Activated CD8-positive, alpha-beta memory T cell treated with anti-CD3 and anti-CD28 coated beads, Interleukin-2, amount 50 U/mL, for 24 hours (primary cell): Measurements from ENCODE around the gene SGIP1.
"Not testable (repeated sequence)": the region's sequence is repeated elsewhere in the genome, so short reads cannot be mapped to it uniquely, and the experiment has no call there.

Experiments
- DNase-seq: peaks from one replicate; pipeline ENCODE4 v3.0.0-alpha.2; 2020; ENCODE audit errors: extremely low read depth

Gene SGIP1

DNA sequence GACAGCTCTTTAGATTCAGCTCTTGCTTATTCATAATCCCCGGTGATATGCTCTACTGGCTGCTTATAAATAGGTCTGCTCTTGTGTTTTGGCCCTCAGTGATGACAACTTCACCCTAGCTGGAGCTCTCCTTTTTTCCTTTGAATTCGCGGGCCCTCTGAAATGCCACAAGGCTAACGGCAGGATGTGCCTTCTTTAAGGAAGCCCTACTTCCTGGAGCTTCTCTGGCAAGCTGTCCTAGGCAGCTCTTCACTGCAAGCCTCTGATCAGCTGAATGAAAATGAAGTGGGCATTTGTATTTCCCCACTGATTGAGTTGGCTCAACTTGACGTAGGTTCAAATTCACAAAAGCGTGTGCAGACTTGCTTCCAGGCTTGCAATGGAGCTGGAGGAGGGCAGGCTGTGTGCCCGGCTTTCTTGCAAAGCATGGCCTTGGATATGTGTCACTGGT is 22.2 kb downstream of the SGIP1 start:
- DNase-seq, result no peak

DNA sequence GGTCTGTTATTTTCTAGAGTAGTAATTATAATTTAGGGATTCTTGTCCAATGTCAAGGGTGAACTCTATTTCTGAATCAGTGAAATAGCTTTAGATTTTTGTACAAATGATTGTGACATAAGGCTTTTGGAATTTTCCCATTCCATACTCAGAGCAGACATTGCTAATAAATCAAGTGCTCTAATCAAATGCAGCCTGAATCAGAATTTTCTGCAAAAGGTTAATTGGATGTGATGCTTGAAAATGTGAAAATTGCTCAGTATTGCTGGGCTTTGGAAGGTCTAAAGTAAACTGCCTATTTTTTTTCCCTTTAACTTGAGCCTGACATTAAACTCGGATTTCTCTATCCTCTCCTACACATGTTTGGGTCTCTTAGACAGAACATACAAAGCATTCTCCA is 23.2 kb downstream of the SGIP1 start:
- DNase-seq, result no peak

DNA sequence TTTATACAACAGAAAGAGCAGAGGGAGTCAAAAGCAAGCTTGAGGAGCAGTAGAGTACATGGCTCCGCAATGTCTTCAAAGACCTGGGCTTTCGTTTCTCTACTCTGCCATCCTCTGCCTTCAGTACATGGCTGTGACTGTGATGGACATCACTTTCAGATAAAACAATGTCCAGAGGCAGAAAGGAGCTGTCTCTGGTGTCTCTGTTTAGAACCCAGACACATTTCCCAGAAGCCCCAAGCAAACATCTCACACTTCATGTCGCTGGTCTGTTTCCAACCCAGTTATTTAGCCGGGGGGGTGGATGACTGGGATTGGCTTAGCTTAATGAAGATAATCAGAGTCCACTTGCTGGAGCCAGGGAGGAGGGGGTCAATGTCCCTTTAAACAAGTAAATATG is 25.6 kb downstream of the SGIP1 start:
- DNase-seq, result no peak

DNA sequence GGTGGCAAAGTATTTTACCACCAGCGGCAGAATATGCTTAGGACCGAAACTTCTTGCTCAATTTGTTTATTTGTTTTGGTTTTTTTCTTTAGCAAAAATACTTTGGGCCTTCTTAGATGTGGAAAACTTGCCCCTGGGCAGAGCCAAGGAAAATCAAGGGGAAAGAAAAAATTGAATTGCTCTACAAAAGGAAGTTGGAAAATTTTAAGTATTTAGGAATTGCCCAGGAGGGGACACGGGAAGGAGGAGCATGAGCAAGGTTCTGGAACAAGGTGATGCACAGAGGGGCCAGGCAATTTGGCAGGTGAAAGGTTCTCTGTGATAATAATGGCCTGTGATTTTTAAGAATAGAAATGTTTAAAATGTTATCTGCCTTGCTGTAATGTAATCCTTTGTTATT is 28.6 kb downstream of the SGIP1 start:
- no peak for DNase-seq

DNA sequence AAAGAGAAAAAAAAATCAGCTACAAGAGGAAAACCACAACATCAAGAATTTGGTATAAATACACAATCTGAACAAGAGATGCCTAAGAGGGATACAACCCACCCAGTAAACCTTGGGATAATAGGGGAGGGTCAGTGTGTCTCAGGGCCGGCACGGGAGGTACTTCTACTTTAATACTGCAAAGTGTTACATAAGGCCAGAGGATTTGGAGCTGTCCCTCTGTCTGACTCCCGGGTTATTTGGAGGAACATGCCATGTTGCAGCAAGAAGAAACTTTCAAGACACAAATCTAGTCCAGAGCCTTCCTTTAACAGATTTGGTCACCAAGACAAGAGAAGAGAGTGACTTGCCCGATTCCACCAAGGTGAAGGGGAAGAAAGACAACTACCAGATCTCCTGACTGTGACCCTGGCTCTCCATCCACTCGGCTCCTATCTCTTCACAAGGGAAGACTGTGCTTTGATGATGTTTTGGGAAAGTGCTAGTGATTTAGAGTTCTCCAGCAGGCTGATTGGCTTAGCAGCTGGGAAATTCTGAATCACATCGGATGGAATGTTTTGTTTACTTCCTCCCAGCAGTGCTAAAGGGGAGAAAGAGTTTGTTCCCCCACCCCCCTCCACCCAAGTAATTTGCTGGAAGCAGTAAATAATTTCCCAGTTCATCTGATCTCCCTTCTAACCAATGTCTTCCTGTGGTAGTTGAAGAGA is 29.3 kb downstream of the SGIP1 start:
- DNase-seq, result no peak

DNA sequence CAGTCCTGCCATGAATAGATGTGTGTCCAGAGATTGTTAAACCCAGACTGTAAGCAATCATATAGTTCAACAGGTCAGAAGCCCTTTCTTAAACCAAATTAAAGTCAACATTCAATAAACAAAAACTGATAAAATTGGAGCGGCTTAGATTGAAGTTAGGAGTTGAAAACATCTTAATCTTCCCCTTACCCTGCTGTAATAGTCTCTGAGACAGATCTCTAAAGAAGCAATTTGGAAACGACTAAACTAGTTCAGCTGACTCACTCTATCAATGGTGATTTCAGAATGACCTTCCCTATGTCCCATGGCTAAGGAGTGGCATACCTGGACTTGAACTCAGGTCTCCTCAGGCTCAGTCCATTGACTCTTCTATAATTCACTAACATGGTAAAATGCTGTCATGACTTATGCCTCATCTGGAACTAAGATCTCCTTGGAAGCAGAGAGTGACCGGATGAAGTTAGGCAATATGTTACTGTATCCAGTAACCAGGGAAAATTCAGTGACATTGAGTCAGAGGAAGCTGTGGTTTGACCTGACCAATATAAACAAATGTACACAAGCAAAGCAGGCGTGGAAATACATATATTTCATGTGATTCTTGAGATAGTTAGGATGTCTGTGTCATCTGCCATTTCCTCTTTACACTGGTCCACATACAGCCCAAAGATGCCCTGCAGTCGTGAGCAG is 30.1 kb downstream of the SGIP1 start:
- DNase-seq, result no peak

DNA sequence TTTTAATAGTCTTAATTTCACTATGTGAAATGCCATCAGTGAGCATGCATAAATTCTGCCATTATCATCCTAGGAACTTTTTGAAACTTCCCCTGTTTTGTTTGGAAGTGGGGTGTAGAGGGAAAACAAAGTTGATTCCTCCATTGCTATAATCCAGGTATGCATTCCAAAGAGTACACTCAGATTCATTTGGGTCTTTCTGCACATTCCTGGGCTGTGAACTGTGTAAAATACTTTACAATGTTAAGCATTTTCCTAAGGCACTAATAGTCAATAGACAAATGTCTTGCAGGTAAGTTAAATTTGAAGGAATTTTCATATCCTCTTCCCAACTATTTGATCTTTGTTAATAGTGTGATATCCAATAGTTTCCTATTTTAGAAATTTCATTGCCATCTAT is 36.2 kb downstream of the SGIP1 start:
- DNase-seq, result no peak

DNA sequence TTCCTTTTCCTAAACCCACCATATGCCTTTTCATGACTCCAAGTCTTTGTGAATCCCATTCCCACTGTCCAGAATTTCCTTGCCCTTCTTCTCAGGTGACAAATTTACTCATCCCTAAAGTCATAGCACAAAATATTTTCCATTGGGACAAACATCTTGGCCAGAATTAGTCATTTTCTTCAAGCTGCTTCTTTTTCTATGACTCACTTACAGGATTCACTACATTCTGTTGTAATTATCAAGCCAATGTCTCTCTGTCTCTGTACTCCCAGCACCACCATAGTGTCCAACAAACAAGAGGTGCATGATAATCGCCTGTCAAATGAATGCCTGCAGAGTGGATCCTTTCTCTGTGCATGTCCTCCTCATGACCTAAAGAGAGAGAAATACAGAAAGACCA is 37.8 kb downstream of the SGIP1 start:
- no peak for DNase-seq

DNA sequence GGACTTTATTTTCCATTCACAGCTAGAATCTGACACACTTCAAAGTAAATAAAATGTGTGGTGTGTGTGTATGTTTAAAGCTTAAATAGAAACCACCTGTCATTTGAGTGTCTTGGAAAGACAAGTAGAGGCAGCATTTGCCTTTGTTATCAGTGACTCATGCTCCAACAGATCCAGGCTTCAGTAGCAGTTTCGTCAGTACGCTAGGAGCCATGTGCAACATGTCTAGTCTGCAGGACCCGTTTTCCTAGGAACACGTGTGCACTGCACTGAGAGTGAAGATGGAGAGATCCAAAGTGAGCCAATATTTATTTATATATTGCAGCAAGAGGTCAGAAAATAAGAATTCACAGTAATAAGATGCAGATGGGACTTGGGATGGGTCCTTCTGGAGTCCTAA is 41.8 kb downstream of the SGIP1 start:
- DNase-seq, result no peak

DNA sequence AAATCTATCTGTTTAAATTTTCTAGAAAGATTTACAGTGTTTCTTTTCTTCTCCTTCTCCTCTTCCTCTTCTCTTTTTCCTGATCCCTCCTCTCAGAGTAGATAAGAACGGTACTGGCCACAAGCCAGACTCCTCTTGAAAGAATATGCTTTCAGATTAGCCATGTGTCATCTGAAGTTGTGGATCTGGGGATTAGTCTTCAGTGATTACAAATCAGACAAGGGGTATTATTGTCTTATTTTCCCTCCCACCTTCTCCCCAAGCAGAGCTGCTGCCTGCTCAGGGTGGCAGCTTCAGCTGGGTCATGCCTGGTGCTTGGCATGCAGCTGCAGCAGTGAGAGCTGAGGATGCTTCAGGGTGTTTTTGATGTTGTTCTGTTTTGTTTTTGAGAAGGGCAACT is 42.7 kb downstream of the SGIP1 start:
- DNase-seq, result no peak

DNA sequence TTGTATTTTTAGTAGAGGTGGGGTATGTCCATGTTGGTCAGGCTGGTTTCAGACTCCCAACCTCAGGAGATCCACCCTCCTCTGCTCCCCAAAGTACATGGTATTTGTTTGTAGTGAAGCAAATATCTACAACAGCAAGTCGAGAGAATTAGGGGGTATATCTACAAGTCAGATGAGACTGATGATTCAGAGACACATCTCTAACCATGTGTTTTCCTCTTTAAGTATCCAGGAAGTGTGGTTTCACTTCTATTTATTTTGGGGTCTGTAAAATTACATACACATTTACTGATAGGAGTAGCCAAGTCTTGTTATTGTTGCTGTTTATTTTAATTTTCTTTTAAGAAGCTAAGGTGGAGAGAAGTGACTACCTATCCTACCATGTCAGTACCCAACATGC is 44.9 kb downstream of the SGIP1 start:
- DNase-seq, result no peak

DNA sequence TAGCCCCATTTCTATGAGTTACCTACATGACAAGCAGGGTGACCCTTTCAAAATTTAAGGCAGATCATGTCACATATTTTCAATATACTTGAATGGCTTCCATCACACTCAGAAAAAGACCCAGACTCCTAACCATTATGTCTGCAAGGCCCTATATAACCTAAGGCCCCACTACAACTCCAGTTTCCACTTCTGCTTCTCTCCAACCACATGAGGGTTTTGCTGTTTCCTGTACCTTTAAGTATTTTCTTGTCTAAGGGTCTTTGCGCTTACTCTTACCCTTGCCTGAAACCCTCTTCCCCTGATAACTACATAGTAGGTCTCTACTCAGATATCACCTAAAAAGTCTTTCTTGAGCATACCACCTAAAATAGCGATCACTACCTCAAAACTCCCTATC is 46.1 kb downstream of the SGIP1 start:
- DNase-seq, result no peak

DNA sequence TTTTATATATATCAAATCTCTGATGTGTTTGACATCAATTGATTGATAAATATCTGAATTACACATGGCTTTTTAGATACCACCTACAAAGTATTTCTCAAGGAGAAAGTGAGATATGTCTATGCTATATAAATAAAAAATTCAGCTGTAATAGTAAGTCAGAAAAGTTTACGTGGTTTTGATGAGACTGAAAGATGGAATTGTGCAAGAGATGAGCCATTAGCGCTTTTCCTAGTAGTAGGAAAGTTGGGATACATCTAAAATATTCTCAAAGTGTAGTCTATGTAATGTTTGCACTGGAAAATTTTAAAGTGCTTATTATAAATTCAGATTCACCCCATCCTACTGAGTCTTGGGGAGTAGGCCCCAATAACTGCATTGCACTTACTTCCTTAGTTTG is 49.1 kb downstream of the SGIP1 start:
- DNase-seq, result no peak

DNA sequence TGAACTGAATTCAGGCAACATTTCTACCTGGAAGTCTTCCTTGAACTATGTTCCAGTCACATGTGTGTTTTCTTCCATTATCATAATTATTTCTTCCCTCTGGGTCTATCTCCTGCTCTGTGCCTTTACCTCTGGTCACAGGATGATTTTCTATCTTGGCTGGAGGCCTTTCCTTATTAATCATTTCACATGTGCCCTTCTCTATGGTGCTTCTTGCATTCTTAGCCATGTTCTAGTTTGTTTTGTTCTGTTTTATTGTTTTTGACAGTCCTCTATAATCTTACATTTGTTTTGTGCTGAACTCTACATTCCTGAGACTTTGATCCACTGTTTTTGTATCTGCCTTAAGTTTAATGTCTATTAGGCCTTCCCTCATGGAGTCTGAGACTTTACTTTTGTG is 51.0 kb downstream of the SGIP1 start:
- DNase-seq, result no peak

DNA sequence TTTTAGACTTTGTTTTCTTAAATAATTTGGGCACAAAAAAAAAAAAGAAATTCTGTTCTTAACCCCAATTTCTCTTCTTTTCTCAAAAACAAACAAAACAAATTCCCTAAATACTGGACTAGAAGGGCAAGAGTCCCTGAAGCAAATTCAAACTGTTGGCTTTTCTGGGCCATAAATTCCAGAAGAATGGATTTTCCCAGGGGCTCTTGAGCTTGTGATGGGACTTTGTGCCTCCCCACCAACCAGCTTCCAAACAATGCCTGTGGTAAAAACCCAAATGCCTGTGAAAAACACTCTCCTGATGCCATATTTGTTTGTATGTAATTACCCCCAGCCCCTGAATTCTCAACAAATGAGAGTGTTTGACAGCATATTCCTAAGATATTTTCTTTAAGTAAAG is 55.4 kb downstream of the SGIP1 start:
- no peak for DNase-seq

DNA sequence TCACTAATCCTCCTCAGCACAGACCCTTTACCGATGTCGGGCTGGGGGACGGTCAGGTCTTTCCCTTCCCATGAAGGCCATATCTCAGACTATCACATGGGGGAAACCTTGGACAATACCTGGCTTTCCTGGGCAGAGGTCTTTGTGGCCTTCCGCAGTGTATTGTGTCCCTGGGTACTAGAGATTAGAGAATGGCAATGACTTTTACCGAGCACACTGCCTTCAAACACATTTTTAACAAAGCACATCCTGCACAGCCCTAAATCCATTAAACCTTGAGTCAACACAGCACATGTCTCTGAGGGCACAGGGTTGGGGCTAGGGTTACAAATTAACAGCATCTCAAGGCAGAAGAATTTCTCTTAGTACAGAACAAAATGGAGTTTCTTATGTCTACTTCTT is 58.2 kb downstream of the SGIP1 start:
- DNase-seq, result not testable (repeated sequence)

DNA sequence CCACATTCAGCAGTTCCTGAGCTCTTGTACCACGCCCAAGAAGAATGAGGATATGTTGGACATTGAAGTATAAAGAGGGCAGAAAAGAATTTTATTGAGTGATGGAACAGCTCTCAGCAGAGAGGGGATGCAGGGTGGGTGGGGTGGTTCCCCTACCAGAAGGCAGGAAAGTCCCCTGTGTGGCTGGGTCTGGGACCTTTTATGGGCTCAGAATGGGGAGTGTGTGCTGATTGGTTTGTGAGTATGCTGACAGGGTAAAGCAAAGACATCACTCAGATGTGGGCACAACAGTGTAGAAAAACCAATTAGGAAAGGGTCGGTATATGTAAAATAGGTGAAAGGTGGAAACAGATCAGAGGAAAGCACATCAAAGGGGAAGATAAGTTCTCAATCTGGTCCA is 62.2 kb downstream of the SGIP1 start:
- DNase-seq, result no peak

DNA sequence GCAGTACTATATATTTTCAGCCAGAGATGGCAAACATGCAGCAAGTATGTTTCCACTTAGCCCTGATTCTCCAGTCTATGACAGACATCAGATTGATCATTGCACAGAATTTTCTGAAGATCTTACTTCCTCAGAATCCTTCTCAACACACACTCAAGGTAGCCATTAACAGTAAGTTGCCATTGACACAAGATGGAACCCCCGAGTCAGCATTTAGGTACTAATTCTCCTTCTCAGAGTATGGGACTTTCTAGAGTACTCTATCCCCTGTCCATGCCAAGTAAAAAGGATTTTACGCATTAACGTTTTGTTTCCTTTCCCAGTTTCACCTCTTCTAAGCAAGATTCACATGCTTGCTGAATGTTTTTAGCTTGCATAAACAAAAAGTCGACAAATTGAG is 63.5 kb downstream of the SGIP1 start:
- no peak for DNase-seq

DNA sequence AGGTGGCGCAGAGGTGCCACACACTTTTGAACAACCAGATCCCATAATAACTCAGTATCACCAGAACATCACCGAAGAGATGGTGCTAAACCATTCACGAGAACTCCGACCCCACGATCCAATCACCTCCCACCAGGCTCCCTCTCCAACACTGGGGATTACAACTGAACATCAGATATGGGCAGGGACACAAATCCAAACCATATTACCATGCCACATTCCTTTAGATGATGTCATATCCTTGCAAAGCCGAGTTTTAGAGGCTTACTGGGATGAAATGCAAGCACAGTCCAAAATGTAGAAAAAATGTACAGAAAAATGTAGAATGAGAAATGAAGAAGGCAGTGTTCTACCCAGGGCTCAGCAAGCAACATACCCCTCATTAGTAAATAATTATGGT is 64.7 kb downstream of the SGIP1 start:
- DNase-seq, result no peak

DNA sequence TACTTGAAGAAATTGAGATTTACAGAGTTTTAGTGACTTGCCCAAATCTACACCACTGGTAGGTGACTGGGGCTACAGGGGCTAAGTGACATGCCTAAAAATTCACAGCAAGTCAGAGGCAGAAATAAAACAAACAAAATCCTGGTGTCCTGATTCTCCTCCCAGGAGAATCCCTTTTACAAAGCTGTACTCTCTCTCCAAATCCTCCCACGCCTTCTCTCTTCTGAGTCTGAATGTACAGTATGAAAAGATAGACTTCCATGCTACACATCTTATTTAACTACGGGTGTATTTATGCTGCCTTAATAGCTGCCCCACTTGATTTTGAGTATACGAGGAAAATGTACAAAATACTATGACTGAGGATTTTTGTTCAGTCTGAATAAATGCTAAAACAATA is 65.4 kb downstream of the SGIP1 start:
- no peak for DNase-seq

DNA sequence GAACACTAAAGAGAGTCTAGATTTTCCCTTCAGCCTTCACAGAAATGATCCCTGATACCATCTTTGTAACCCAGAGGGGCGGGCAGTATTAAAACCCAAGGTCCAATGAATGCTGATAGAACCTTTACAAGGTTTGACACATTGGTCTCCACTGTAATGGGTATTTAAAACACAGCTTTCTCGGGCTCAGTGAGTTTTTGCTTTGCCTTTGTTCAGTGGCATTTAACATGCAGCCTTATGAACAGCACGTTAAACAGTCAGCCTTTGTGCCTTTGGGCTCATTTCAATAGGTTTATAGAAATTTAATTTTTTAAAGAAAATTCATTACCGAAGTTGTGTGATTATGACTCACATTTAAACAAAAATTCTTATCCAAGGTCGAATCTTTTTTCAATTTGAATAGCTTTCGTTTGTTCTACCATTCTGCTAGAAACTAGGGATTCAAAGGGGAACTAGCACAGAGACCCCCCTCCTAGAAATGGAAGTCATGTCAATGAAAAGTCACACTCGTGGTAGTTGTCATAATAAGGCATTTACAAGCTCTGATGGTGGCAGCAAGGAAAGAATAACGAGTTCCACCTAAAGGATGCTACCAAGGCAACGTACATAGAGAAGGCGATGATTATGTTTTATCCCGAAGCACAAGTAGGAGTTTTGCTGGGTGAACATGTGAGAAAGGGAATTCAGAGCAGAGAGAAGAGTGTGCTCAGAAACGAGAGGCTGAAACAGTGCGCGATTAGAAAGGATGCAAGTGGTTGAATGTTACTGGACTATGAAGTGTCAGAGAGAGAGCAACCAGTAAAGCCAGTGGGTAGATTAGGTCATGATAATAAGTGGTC is 66.2 kb downstream of the SGIP1 start:
- no peak for DNase-seq

DNA sequence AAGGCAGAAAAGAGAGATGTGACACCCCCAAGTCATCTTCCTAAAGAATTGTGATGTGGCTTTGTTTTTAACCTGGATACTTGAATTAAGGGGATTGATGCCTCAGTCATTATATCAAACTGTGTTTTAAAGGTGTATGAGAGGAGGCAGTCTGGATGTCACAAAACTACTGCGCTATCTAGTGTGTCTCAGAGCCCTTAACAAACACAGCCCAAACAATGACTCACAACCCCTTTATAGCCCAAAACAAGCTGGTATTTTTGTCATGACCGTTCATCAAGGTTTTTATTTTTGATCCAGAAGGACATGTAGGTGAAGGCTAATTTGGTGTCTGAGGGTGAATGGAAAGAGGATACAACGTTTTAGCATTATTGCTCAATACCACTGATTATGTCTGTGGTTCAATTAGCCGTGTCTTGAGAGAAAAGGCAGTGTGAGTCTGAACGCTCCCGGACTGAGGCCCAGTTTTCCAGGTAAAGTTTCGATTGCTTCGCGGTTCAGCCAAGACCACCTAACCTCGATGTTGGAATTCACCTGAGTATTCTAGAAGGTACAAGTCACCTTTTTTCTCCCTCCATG is 71.6 kb downstream of the SGIP1 start:
- no peak for DNase-seq
